IMR-90 (cell line): ENCODE results near the gene SYNE2. TPM values are rescaled to one million over a fixed set of nuclear protein-coding genes. Genes with fewer than 3 reads are reported as not detected.

ENCODE experiments used
- ATAC-seq: fragments of 200-7000 bp; cut with Tn5 transposase; 2 replicates; pipeline ENCODE4 v1.9.1; 2020; ENCODE audit warnings: low read depth, mild to moderate bottlenecking, moderate library complexity
- BruUV-seq: library from RNA; stranded (reverse); fragments of 400-500 nt; replicated peaks from 2 replicates; lab custom pipeline; 2021; lab: Mats Ljungman, UMichigan
- CTCF ChIA-PET: fragments of 300-600 bp; formaldehyde crosslinking; extraction: SDS; loops from one replicate; lab custom pipeline; 2021; ENCODE audit warnings: antibody characterized with exemption; lab: Yijun Ruan, JAX
- POLR2A ChIA-PET: fragments of 300-600 bp; sonication (Branson Sonifier 250); formaldehyde crosslinking; loops from one replicate; lab custom pipeline; 2022; ENCODE audit warnings: antibody characterized with exemption; ENCODE audit not compliant: unreplicated experiment; lab: Charles Lee
- DNase-seq: peaks from one replicate; pipeline ENCODE4 v3.0.0; 2013
- H2AFZ ChIP-seq: replicated peaks from 2 replicates; pipeline ENCODE3; 2013; ENCODE audit warnings: low read length, mild to moderate bottlenecking; ENCODE audit not compliant: poor library complexity
- H2AK5ac ChIP-seq: 2 replicates; pipeline ENCODE4 v1.6.1; 2013; ENCODE audit warnings: low read depth, low read length, inconsistent platforms
- H2AK9ac ChIP-seq: replicated peaks from 2 replicates; pipeline ENCODE3; 2013; ENCODE audit warnings: mild to moderate bottlenecking, low read depth, low read length, moderate library complexity; ENCODE audit not compliant: poor library complexity
- H2BK120ac ChIP-seq: 2 replicates; pipeline ENCODE4 v1.6.1; 2013; ENCODE audit warnings: low read depth, low read length, inconsistent platforms
- H2BK15ac ChIP-seq: 3 replicates; pipeline ENCODE4 v1.6.1; 2013; ENCODE audit warnings: low read depth, low read length, inconsistent platforms
- H2BK20ac ChIP-seq: 2 replicates; pipeline ENCODE4 v1.6.1; 2013; ENCODE audit warnings: low read depth, mild to moderate bottlenecking, inconsistent platforms, low read length, moderate library complexity
- H2BK5ac ChIP-seq: 2 replicates; pipeline ENCODE4 v1.6.1; 2013; ENCODE audit warnings: mild to moderate bottlenecking, low read depth, low read length, inconsistent platforms; ENCODE audit not compliant: poor library complexity, severe bottlenecking
- H3K14ac ChIP-seq: replicated peaks from 2 replicates; pipeline ENCODE4 v1.6.1; 2013; ENCODE audit warnings: low read depth, low read length, inconsistent platforms
- H3K18ac ChIP-seq: 2 replicates; pipeline ENCODE4 v1.6.1; 2013; ENCODE audit warnings: low read depth, low read length, control low read depth
- H3K23ac ChIP-seq: 2 replicates; pipeline ENCODE4 v1.6.1; 2013; ENCODE audit warnings: low read depth, low read length, inconsistent platforms
- H3K27ac ChIP-seq: 2 replicates; pipeline ENCODE4 v1.5.1; 2013; ENCODE audit warnings: mild to moderate bottlenecking, control low read depth, low read length; ENCODE audit not compliant: insufficient read depth
- H3K27me3 ChIP-seq: 2 replicates; pipeline ENCODE4 v1.6.1; 2013; ENCODE audit warnings: low read length; ENCODE audit not compliant: control insufficient read depth, insufficient read depth
- H3K36me3 ChIP-seq: 2 replicates; pipeline ENCODE4 v1.6.1; 2013; ENCODE audit warnings: low read length, mixed read lengths; ENCODE audit not compliant: control insufficient read depth, insufficient read depth
- H3K4ac ChIP-seq: 2 replicates; pipeline ENCODE4 v1.6.1; 2013; ENCODE audit warnings: low read depth, low read length, inconsistent platforms
- H3K4me1 ChIP-seq: 2 replicates; pipeline ENCODE4 v1.6.1; 2013; ENCODE audit warnings: low read length, mixed read lengths; ENCODE audit not compliant: control insufficient read depth, insufficient read depth
- H3K4me2 ChIP-seq: 2 replicates; pipeline ENCODE4 v1.6.1; 2013; ENCODE audit warnings: low read depth, mild to moderate bottlenecking, control low read depth, low read length, moderate library complexity
- H3K4me3 ChIP-seq: 2 replicates; pipeline ENCODE4 v1.5.1; 2013; ENCODE audit warnings: low read depth, mild to moderate bottlenecking, control low read depth, low read length, moderate library complexity; ENCODE audit not compliant: insufficient read depth
- H3K56ac ChIP-seq: 2 replicates; pipeline ENCODE4 v1.6.1; 2013; ENCODE audit warnings: low read length, inconsistent platforms; ENCODE audit not compliant: insufficient read depth; ENCODE audit errors: extremely low read depth
- H3K79me1 ChIP-seq, 2 experiments: 2 replicates each; pipeline ENCODE4 v1.6.1; 2013; ENCODE audit warnings: low read length in 2 of 2, inconsistent platforms in 1 of 2, low read depth in 1 of 2
- H3K9ac ChIP-seq: 2 replicates; pipeline ENCODE4 v1.6.1; 2013; ENCODE audit warnings: low read depth, low read length, control low read depth
- H3K9me1 ChIP-seq: 2 replicates; pipeline ENCODE4 v1.6.1; 2013; ENCODE audit warnings: low read length, inconsistent platforms; ENCODE audit not compliant: insufficient read depth
- H3K9me3 ChIP-seq: 2 replicates; pipeline ENCODE4 v1.6.1; 2013; ENCODE audit warnings: low read length; ENCODE audit not compliant: control insufficient read depth, insufficient read depth
- H4K20me1 ChIP-seq: 2 replicates; pipeline ENCODE4 v1.6.1; 2013; ENCODE audit warnings: low read length, inconsistent platforms; ENCODE audit not compliant: insufficient read depth
- H4K5ac ChIP-seq: 2 replicates; pipeline ENCODE4 v1.6.1; 2013; ENCODE audit warnings: mild to moderate bottlenecking, low read depth, low read length, control low read depth
- H4K8ac ChIP-seq, 2 experiments: 2 replicates each; pipeline ENCODE4 v1.6.1; 2013; ENCODE audit warnings: low read depth in 2 of 2, low read length in 2 of 2, control low read depth in 1 of 2, inconsistent platforms in 1 of 2
- H4K91ac ChIP-seq: 2 replicates; pipeline ENCODE4 v1.6.1; 2013; ENCODE audit warnings: low read depth, low read length, inconsistent platforms; ENCODE audit not compliant: insufficient read depth
- MAFK ChIP-seq: IDR thresholded peaks from 2 replicates; pipeline ENCODE4 v1.6.1; 2012; ENCODE audit warnings: low read depth, low read length, improper control_type of control experiment
- WGBS, 2 experiments: methylation state at CpG; one replicate each; pipeline versions ENCODE4 v1.1.5 to v1.1.7; 2013; ENCODE audit warnings: missing lambda C conversion rate in 2 of 2; ENCODE audit not compliant: insufficient read length in 1 of 2; ENCODE audit errors: extremely low coverage in 2 of 2; 5-methylcytosine and 5-hydroxymethylcytosine counted together
- dilution Hi-C: fragments of 300-500 bp; cut with HindIII; formaldehyde crosslinking; loops from one replicate; pipeline ENCODE4 v1.14.3; 2018; ENCODE audit warnings: low sequenced_read_pairs; ENCODE audit not compliant: unreplicated experiment
- in situ Hi-C: fragments of 300-500 bp; cut with MboI; formaldehyde crosslinking; loops from 3 replicates; pipeline ENCODE4 v1.14.3; 2019; ENCODE audit warnings: low sequenced_read_pairs, inconsistent platforms, mixed read lengths
- intact Hi-C: fragments of 100-400 bp; cut with micrococcal nuclease; formaldehyde crosslinking; loops from 2 replicates; pipeline ENCODE4 v1.10.0; 2022
- polyA plus RNA-seq, 3 experiments: library from polyadenylated mRNA; depleted of rRNA; stranded (reverse); fragments of >200 nt; gene quantifications; 2 replicates each; pipeline ENCODE4 v1.2.3, GENCODE V29; 2012; ENCODE audit warnings: low replicate concordance in 1 of 3
- total RNA-seq: library from RNA; depleted of rRNA; stranded (reverse); fragments of >200 nt; gene quantifications from 2 replicates; pipeline ENCODE4 v1.2.3, GENCODE V29; 2012

Gene SYNE2
- total and polyA plus RNA-seq, 2 of the 4 experiments (the other 2 are of a cell fraction), result 5.2 to 28.9 TPM

DNA sequence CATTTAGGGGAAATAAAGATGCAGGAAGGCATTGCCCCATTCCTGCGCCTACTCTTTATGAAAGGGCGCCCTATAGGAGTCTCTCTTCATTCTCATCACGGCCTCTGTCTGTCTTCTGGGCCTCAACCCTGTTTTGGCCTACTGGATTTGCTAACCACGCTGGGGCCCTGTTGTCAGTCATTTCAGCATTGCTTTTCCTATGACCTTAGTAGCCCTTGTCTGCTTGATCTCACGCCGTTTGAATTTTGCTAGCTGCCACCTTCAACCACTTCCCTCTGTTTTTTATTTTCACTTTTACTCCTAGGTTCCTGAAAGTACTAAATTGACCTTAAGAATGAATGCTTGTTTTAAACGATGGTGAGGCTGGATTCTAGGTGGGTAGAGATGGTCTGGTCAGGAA is 139.0 kb downstream of the SYNE2 start:
- Histone ChIP-seq H4K8ac (no peak overlapping the region), H3K9me1 (no peaks in the 10 kb centered on the region), H3K4me1 (no peaks in the 10 kb centered on the region), H3K56ac (no peak overlapping the region), H3K23ac (no peak overlapping the region), H3K14ac (no peak overlapping the region), H2BK15ac (no peak overlapping the region), H3K9ac (no peak overlapping the region), H3K36me3 (no peaks in the 10 kb centered on the region), H2BK120ac (no peak overlapping the region), H2AK5ac (no peak overlapping the region), H2AFZ (no peak overlapping the region), H3K79me1 (no peaks in the 10 kb centered on the region), H4K20me1 (no peaks in the 10 kb centered on the region), H2AK9ac (no peak overlapping the region), H3K4me2 (no peak overlapping the region), H3K27ac (no peak overlapping the region), H4K5ac (no peak overlapping the region), H3K4ac (no peak overlapping the region), H2BK20ac (no peak overlapping the region), H4K91ac (no peak overlapping the region), H3K27me3 (no peaks in the 10 kb centered on the region), H3K9me3 (no peaks in the 10 kb centered on the region), H2BK5ac (no peak overlapping the region), H3K4me3 (no peak overlapping the region), H3K18ac (no peak overlapping the region)
- ATAC-seq, result no peak
- in situ Hi-C loops (no loop called here), intact Hi-C loops (loop anchor here (10.0 kb wide), 2 partner anchors 137 to 187 kb away; partner anchors contain the start of gene SYNE2), dilution Hi-C loops (no loop called here)
- POLR2A ChIA-PET, result no interaction called here
- 96% methylated on average over 3 of the region's 7 CpGs; no CpG with 5 or more reads in 1 of the 2 experiments for WGBS, 2 experiments
- no peak for TF ChIP-seq MAFK
- CTCF ChIA-PET, result no interaction called here
- no peak for DNase-seq
- no TSS peak for BruUV-seq
